ENCODE measurements around the gene LAMA3.

LAMA3 gene

GRCh38 chr18:23689031-23689615 is at the start of gene LAMA3 (continued):
- TF ChIP-seq REST (tag by site-specific recombination; IDR thresholded peaks at IDR 0.05) (0 out of 2 replicates have a peak, but pooled peaks have one; percentile 11), ZNF248 (tag by site-specific recombination; IDR thresholded peaks at IDR 0.05) (no peak), HOXD13 (CRISPR knock-in tag; IDR thresholded peaks at IDR 0.05; ENCODE audit: borderline replicate concordance) (no peak), ZNF596 (tag by site-specific recombination; IDR thresholded peaks at IDR 0.05) (no peak), GLIS2 (tag by site-specific recombination; IDR thresholded peaks at IDR 0.05) (no peak; the same call in 1 of the 2 replicates), ZNF362 (tag by site-specific recombination; IDR thresholded peaks at IDR 0.05) (no peak), ZNF121 (tag by site-specific recombination; IDR thresholded peaks at IDR 0.05) (no peak), ZNF548 (tag by site-specific recombination; IDR thresholded peaks at IDR 0.05) (no peak), ZNF639 (tag by site-specific recombination; IDR thresholded peaks at IDR 0.05) (no peak), ZNF184 (tag by site-specific recombination; IDR thresholded peaks at IDR 0.05) (no peak), ZNF830 (tag by site-specific recombination; IDR thresholded peaks at IDR 0.05; ENCODE audit: low read depth) (no peak), PATZ1 (tag by site-specific recombination; IDR thresholded peaks at IDR 0.05) (peak; percentile 50), ELK4 (IDR thresholded peaks at IDR 0.05; ENCODE audit: borderline replicate concordance, low read depth, low read length) (no peak), EGR2 (tag by site-specific recombination; IDR thresholded peaks at IDR 0.05; ENCODE audit: low read depth) (peak; percentile 43; the same call in 1 of the 2 replicates), TCF7L2 (IDR thresholded peaks at IDR 0.05; ENCODE audit: borderline replicate concordance, low read depth, low read length) (no peak), ZSCAN4 (tag by site-specific recombination; IDR thresholded peaks at IDR 0.05) (no peak), ZNF433 (tag by site-specific recombination; IDR thresholded peaks at IDR 0.05; ENCODE audit: low read depth) (no peak), HOXA7 (CRISPR knock-in tag; IDR thresholded peaks at IDR 0.05; ENCODE audit: borderline replicate concordance) (no peak), ZNF747 (tag by site-specific recombination; IDR thresholded peaks at IDR 0.05) (no peak), ZSCAN23 (tag by site-specific recombination; IDR thresholded peaks at IDR 0.05) (no peak), ZSCAN30 (tag by site-specific recombination; IDR thresholded peaks at IDR 0.05) (peak; percentile 76), PRDM1 (tag by site-specific recombination; IDR thresholded peaks at IDR 0.05) (0 out of 2 replicates have a peak, but pooled peaks have one; percentile 26), ZNF549 (tag by site-specific recombination; IDR thresholded peaks at IDR 0.05) (no peak), ZSCAN18 (tag by site-specific recombination; IDR thresholded peaks at IDR 0.05) (no peak), ZNF341 (tag by site-specific recombination; IDR thresholded peaks at IDR 0.05; ENCODE audit: low read depth) (no peak), ZNF704 (tag by site-specific recombination; IDR thresholded peaks at IDR 0.05) (no peak)
